OCI-LY1 (cell line): ENCODE results near the gene MATK.

Experiments
- H2AFZ ChIP-seq: fragments of 200-600 bp; sonication (generic), shearing (Covaris generic); 2 replicates; pipeline ENCODE4 v1.6.0; 2014; ENCODE audit warnings: antibody characterized with exemption, mild to moderate bottlenecking, low read length
- H3F3A ChIP-seq: fragments of 200-600 bp; sonication (generic), shearing (Covaris generic); 2 replicates; pipeline ENCODE4 v1.6.0; 2014; ENCODE audit warnings: mild to moderate bottlenecking, antibody characterized with exemption, low read length, moderate library complexity; ENCODE audit not compliant: insufficient read depth
- H3K27ac ChIP-seq: fragments of 200-600 bp; sonication (generic); 2 replicates; pipeline ENCODE4 v1.5.1; 2014; ENCODE audit warnings: low read length, mixed run types, mild to moderate bottlenecking, low read depth; ENCODE audit not compliant: poor library complexity, severe bottlenecking
- H3K27me3 ChIP-seq: fragments of 200-600 bp; sonication (generic); 2 replicates; pipeline ENCODE4 v1.6.0; 2014; ENCODE audit warnings: antibody characterized with exemption, mild to moderate bottlenecking, low read length, moderate library complexity; ENCODE audit not compliant: insufficient read depth
- H3K36me3 ChIP-seq: fragments of 200-600 bp; sonication (generic); 2 replicates; pipeline ENCODE4 v1.6.1; 2014; ENCODE audit warnings: mild to moderate bottlenecking, antibody characterized with exemption, low read length, moderate library complexity, mixed read lengths; ENCODE audit not compliant: insufficient read depth
- H3K4me1 ChIP-seq: fragments of 200-600 bp; sonication (generic); 2 replicates; pipeline ENCODE4 v1.5.1; 2014; ENCODE audit warnings: mild to moderate bottlenecking, low read length, moderate library complexity; ENCODE audit not compliant: insufficient read depth, severe bottlenecking
- H3K4me2 ChIP-seq: fragments of 200-600 bp; sonication (generic), shearing (Covaris generic); 2 replicates; pipeline ENCODE4 v1.6.1; 2014; ENCODE audit warnings: low read length
- H3K4me3 ChIP-seq: fragments of 200-600 bp; sonication (generic); 2 replicates; pipeline ENCODE4 v1.5.1; 2014; ENCODE audit warnings: low read length, low read depth, mild to moderate bottlenecking, mixed read lengths; ENCODE audit not compliant: poor library complexity, severe bottlenecking
- H3K79me2 ChIP-seq: fragments of 200-600 bp; shearing (Covaris generic); 2 replicates; pipeline ENCODE4 v1.6.1; 2016; ENCODE audit warnings: mixed run types, low read length, mixed read lengths; ENCODE audit not compliant: insufficient read depth
- H3K9ac ChIP-seq: fragments of 200-600 bp; sonication (generic), shearing (Covaris generic); 2 replicates; pipeline ENCODE4 v1.6.1; 2014; ENCODE audit warnings: mild to moderate bottlenecking, low read length, mixed read lengths
- H3K9me2 ChIP-seq: fragments of 200-600 bp; sonication (generic), shearing (Covaris generic); 2 replicates; pipeline ENCODE4 v1.6.1; 2014; ENCODE audit warnings: low read depth, mild to moderate bottlenecking, low read length, mixed read lengths
- H3K9me3 ChIP-seq: fragments of 200-600 bp; shearing (Covaris generic); 2 replicates; pipeline ENCODE4 v1.6.1; 2014; ENCODE audit warnings: low read length, mixed read lengths
- H4K20me1 ChIP-seq: fragments of 200-600 bp; sonication (generic), shearing (Covaris generic); 2 replicates; pipeline ENCODE4 v1.6.0; 2016; ENCODE audit warnings: mild to moderate bottlenecking, low read length; ENCODE audit not compliant: insufficient read depth
- EZH2 ChIP-seq: fragments of 200-600 bp; sonication (generic), shearing (Covaris generic); IDR thresholded peaks from 2 replicates; pipeline ENCODE4 v1.8.0; 2017; ENCODE audit warnings: borderline replicate concordance, mixed run types, mild to moderate bottlenecking, antibody characterized with exemption, low read length, moderate library complexity, mixed read lengths
- TF ChIP-seq, protein P1 (sequence below): fragments of 200-600 bp; sonication (generic), shearing (Covaris generic); IDR thresholded peaks from 2 replicates; pipeline ENCODE4 v1.5.1; 2017; ENCODE audit warnings: mild to moderate bottlenecking, antibody characterized with exemption, low read length, moderate library complexity, mixed read lengths

Gene MATK

DNA sequence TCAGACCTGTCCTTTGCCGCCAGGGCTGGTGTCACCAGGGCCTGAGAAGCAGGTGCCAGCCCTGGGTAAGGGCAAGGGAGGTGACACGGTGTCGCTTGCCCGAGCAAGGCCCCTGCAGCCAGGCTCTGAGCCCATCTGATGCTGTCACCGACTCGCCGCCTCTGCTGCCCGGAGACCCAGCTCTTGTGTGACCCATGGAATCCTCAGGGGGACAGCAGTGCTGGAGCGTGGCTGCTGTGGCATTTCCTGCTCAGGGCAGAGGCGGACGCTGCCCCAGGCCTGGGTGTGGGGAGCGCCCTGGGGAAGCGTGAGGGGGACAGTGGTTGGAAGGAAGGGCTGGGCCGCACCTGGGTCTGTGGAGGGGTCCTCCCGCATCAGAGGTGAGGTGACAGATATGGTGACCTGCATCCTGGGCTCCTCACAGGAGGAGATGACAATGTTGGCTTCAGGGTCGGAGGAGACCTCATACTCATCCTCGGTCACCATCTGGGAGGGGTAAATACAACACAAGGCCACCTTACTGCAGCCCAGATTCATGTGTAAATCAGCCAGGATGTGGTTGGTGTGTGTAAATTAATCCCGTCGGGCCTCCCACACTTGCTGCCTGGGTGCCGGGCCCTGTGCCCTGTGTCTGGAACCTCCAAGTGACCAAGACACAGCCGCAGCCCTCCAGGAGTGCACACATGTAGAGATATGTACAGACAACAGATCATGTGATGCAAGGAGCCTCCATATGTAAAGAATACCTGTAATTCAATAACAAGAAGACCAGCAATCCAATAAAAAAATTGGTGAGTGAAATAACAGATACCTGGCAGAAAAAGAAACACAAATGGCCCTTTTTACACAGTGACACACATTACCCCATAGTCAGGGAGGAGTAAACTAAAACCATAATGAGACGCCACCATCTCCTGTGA, 27.6 kb upstream of the MATK start:
- no peak overlapping the region for H3K4me2 ChIP-seq
- H3K4me3 ChIP-seq, result no peak overlapping the region
- no peaks in the 10 kb centered on the region for H3K9me3 ChIP-seq
- no peaks in the 10 kb centered on the region for H3K36me3 ChIP-seq
- TF ChIP-seq EZH2, result no peak
- TF ChIP-seq, protein P1, sequence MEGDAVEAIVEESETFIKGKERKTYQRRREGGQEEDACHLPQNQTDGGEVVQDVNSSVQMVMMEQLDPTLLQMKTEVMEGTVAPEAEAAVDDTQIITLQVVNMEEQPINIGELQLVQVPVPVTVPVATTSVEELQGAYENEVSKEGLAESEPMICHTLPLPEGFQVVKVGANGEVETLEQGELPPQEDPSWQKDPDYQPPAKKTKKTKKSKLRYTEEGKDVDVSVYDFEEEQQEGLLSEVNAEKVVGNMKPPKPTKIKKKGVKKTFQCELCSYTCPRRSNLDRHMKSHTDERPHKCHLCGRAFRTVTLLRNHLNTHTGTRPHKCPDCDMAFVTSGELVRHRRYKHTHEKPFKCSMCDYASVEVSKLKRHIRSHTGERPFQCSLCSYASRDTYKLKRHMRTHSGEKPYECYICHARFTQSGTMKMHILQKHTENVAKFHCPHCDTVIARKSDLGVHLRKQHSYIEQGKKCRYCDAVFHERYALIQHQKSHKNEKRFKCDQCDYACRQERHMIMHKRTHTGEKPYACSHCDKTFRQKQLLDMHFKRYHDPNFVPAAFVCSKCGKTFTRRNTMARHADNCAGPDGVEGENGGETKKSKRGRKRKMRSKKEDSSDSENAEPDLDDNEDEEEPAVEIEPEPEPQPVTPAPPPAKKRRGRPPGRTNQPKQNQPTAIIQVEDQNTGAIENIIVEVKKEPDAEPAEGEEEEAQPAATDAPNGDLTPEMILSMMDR, result no peak
- peaks cover 17% of the 10 kb centered on the region; the same call in 1 of the 2 replicates for H3K27me3 ChIP-seq
- no peak overlapping the region for H3K27ac ChIP-seq
- peaks cover 15% of the 10 kb centered on the region for H3K4me1 ChIP-seq
- no peak overlapping the region for H3K9ac ChIP-seq
- H3F3A ChIP-seq, result no peaks in the 10 kb centered on the region
- no peaks in the 10 kb centered on the region for H3K79me2 ChIP-seq
- H4K20me1 ChIP-seq, result no peaks in the 10 kb centered on the region
- H3K9me2 ChIP-seq, result no peaks in the 10 kb centered on the region
- no peak overlapping the region for H2AFZ ChIP-seq

DNA sequence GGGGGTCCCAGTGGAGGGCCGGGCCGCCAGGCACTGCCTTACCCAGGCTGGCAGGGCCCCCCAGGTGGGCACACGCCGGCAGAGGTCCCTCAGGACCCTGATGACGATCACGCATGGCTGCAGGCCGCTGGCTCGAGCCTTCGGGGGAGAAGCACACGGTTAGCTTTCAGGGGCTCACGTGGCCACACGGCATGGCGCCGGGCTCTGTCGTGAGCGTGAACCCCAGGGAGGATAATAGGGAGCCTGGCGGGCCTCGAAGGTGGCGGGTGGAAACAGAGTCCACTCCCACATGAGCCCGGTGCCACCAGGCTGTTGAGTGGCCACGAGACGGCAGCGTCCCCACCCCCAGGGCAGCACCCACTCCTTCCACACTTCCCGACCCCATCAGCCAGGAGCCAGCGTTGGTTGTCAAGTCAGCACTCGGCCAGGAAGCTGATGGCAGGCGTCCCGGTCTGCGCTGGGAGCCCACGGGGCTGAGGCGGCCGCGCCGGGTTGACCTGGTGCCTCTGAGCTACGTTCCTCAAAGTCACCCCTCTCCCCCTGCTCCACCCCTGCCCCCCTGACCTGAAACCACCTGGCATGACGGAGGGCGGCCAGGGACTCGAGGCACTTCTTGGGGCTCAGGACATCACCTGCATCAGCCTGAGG, 24.7 kb upstream of the MATK start:
- no peak overlapping the region for H2AFZ ChIP-seq
- H3K9ac ChIP-seq, result no peak overlapping the region
- H3K27ac ChIP-seq, result no peak overlapping the region
- no peak overlapping the region for H3K4me2 ChIP-seq
- no peaks in the 10 kb centered on the region for H3F3A ChIP-seq
- H3K79me2 ChIP-seq, result no peaks in the 10 kb centered on the region
- no peak overlapping the region for H3K4me3 ChIP-seq
- no peaks in the 10 kb centered on the region for H3K9me3 ChIP-seq
- H3K4me1 ChIP-seq, result peaks cover 15% of the 10 kb centered on the region
- H3K27me3 ChIP-seq, result peaks cover 17% of the 10 kb centered on the region; the same call in 1 of the 2 replicates
- H3K9me2 ChIP-seq, result no peaks in the 10 kb centered on the region
- H4K20me1 ChIP-seq, result no peaks in the 10 kb centered on the region
- TF ChIP-seq, protein P1, result no peak
- no peak for TF ChIP-seq EZH2
- H3K36me3 ChIP-seq, result no peaks in the 10 kb centered on the region

DNA sequence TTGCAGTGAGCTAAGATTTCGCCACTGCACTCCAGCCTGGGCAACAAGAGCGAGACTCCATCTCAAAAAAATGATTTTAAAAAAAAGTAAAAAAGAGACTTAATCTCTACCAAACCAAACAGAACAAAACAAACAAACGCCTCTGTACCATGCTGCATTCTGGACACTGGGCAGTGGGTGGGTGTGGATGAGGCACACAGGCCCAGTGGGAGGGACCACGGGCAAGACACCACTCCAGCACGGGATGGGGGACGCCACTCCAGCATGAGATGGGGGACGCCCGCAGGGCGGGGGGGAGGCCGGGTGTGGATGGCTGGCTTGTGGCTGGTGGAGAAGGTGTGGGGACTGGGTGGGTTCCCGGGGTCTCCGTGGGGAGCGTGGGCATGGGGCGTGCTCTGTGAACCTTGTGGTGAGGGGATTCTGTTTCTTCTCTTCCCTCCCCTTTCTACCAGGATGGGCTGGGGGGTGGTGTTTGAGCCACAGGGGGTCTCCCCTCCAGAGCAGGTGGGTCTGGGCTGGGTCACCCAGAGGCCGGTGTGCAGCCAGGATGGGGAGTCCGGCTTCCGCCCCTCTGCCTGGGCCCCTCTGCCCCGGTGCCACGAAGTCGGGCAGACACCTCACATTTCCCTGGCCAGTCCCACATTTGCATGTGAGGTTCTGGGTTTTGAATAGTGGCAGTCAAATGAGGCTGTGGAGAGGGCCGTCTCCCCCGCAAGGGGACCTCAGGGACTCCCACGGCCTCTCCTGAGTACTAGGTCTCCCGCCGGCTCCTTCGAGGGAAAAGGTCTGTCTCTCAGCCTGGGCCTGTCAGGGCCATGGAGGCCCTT, 23.9 kb upstream of the MATK start:
- Histone ChIP-seq H3K9ac (no peak overlapping the region), H3K9me2 (no peaks in the 10 kb centered on the region), H3K79me2 (no peaks in the 10 kb centered on the region), H3K9me3 (no peaks in the 10 kb centered on the region), H3K36me3 (no peaks in the 10 kb centered on the region), H4K20me1 (no peaks in the 10 kb centered on the region), H3K4me3 (no peak overlapping the region), H2AFZ (no peak overlapping the region), H3K4me2 (no peak overlapping the region), H3K27ac (no peak overlapping the region), H3K4me1 (peaks cover 15% of the 10 kb centered on the region), H3K27me3 (peaks cover 17% of the 10 kb centered on the region; the same call in 1 of the 2 replicates), H3F3A (no peaks in the 10 kb centered on the region)
- TF ChIP-seq, protein P1, result no peak
- no peak for TF ChIP-seq EZH2
